ENCODE results near the gene HSPBAP1. TPM values are rescaled to one million over a fixed set of nuclear protein-coding genes. Genes with fewer than 3 reads are reported as not detected.
A peak's percentile ranks its signal among the peaks of the same experiment; 100 is the strongest.

The HSPBAP1 gene
- total and polyA plus RNA-seq, 2 of the 13 experiments (the other 11 are each of a cell fraction or from before 2014, with no cell fraction given): 4.2 to 5.1 TPM

- no peak for TF ChIP-seq ZNF841 (CRISPR knock-in tag; IDR thresholded peaks at IDR 0.05; ENCODE audit: borderline replicate concordance)
- no peak for TF ChIP-seq GZF1 (CRISPR knock-in tag; IDR thresholded peaks at IDR 0.05)
- peak; percentile 72 for TF ChIP-seq ZNF746 (CRISPR knock-in tag; IDR thresholded peaks at IDR 0.05)
- TF ChIP-seq KIAA2018 (CRISPR knock-in tag; IDR thresholded peaks at IDR 0.05; ENCODE audit: borderline replicate concordance): no peak
- TF ChIP-seq ZFP62 (CRISPR knock-in tag; IDR thresholded peaks at IDR 0.05): no peak
- TF ChIP-seq ZNF503 (CRISPR knock-in tag; IDR thresholded peaks at IDR 0.05): peak; percentile 43; the same call in 1 of the 2 replicates
- no peak for TF ChIP-seq ZNF432 (CRISPR knock-in tag; IDR thresholded peaks at IDR 0.05; ENCODE audit: borderline replicate concordance)
- TF ChIP-seq ZBTB10 (CRISPR knock-in tag; IDR thresholded peaks at IDR 0.05; ENCODE audit: borderline replicate concordance): no peak
- TF ChIP-seq CSRNP1 (CRISPR knock-in tag; IDR thresholded peaks at IDR 0.05): peak; percentile 63; the same call in 1 of the 2 replicates
- peak; percentile 89 for TF ChIP-seq KAT8 (CRISPR knock-in tag; IDR thresholded peaks at IDR 0.05)
- TF ChIP-seq NFIC (IDR thresholded peaks at IDR 0.05; ENCODE audit: low read length): no peak
- TF ChIP-seq ZNF549 (CRISPR knock-in tag; IDR thresholded peaks at IDR 0.05): no peak
- no peak for TF ChIP-seq ZNF577 (CRISPR knock-in tag; IDR thresholded peaks at IDR 0.05; ENCODE audit: borderline replicate concordance, low read depth)
- TF ChIP-seq MBNL3 (CRISPR knock-in tag; conservative IDR thresholded peaks at IDR 0.05): no peak
Observed at GRCh38 chr3:122793568-122794416, at the start of gene HSPBAP1 (continued).

Measured in HepG2 (cell line).